Activated B cell treated with CpG ODN at 0.5 μM for 24 hours (primary cell): ENCODE results near the gene SLC38A7. TPM values are rescaled to one million over a fixed set of nuclear protein-coding genes. Genes with fewer than 3 reads are reported as not detected.

Experiments
- ATAC-seq: fragments of 200-7000 bp; cut with Tn5 transposase; one replicate; pipeline ENCODE4 v1.10.0; 2021; ENCODE audit warnings: low read depth, mild to moderate bottlenecking, moderate library complexity
- CTCF ChIA-PET: fragments of 350-600 bp; sonication (Branson Sonifier 250); formaldehyde crosslinking; loops from one replicate; lab custom pipeline; 2021; ENCODE audit warnings: antibody characterized with exemption; lab: Charles Lee
- POLR2A ChIA-PET: fragments of 350-600 bp; sonication (Branson Sonifier 250); formaldehyde crosslinking; loops from one replicate; lab custom pipeline; 2021; ENCODE audit warnings: antibody characterized with exemption; lab: Charles Lee
- DNase-seq: peaks from one replicate; pipeline ENCODE4 v3.0.0; 2022
- H3K27ac Mint-ChIP-seq: one replicate; pipeline ENCODE4 v1.8.0; 2020; ENCODE audit warnings: mixed read lengths
- H3K27me3 Mint-ChIP-seq: one replicate; pipeline ENCODE4 v1.8.0; 2021; ENCODE audit warnings: mixed read lengths
- H3K36me3 Mint-ChIP-seq: one replicate; pipeline ENCODE4 v1.8.0; 2021; ENCODE audit warnings: low read depth, mixed read lengths
- H3K4me1 Mint-ChIP-seq: one replicate; pipeline ENCODE4 v1.8.0; 2021; ENCODE audit warnings: mixed read lengths
- H3K4me3 Mint-ChIP-seq: one replicate; pipeline ENCODE4 v1.8.0; 2020; ENCODE audit warnings: mild to moderate bottlenecking, mixed read lengths
- H3K9me3 Mint-ChIP-seq: one replicate; pipeline ENCODE4 v1.8.0; 2020; ENCODE audit warnings: mixed read lengths
- intact Hi-C: fragments of 100-400 bp; cut with micrococcal nuclease; formaldehyde crosslinking; loops from one replicate; pipeline ENCODE4 v1.15.1; 2024
- total RNA-seq: library from RNA; stranded (reverse); gene quantifications from 2 replicates; pipeline ENCODE4 v1.2.3, GENCODE V29; 2022
- TF ChIP-seq, protein P1 (sequence below): fragments of 200-600 bp; IDR thresholded peaks from one replicate; pipeline ENCODE4 v1.8.0; 2022; ENCODE audit warnings: antibody characterized with exemption, mild to moderate bottlenecking

Gene SLC38A7
- total RNA-seq, 1 donor from 2014 or later = 18.8 TPM

GRCh38 chr16:58679763-58680162, 4.8 kb downstream of the SLC38A7 start:
- intact Hi-C loops = loop anchor here (2.0 to 5.0 kb wide), 2 partner anchors 77 to 287 kb away; partner anchors contain the start of gene GINS3
- TF ChIP-seq, protein P1, sequence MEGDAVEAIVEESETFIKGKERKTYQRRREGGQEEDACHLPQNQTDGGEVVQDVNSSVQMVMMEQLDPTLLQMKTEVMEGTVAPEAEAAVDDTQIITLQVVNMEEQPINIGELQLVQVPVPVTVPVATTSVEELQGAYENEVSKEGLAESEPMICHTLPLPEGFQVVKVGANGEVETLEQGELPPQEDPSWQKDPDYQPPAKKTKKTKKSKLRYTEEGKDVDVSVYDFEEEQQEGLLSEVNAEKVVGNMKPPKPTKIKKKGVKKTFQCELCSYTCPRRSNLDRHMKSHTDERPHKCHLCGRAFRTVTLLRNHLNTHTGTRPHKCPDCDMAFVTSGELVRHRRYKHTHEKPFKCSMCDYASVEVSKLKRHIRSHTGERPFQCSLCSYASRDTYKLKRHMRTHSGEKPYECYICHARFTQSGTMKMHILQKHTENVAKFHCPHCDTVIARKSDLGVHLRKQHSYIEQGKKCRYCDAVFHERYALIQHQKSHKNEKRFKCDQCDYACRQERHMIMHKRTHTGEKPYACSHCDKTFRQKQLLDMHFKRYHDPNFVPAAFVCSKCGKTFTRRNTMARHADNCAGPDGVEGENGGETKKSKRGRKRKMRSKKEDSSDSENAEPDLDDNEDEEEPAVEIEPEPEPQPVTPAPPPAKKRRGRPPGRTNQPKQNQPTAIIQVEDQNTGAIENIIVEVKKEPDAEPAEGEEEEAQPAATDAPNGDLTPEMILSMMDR = no peak
- POLR2A ChIA-PET = no interaction called here
- no peak for ATAC-seq
- Mint-ChIP-seq H3K27ac (no peak overlapping the region), H3K4me3 (no peak overlapping the region), H3K27me3 (no peaks in the 10 kb centered on the region), H3K4me1 (peaks cover 18% of the 10 kb centered on the region), H3K36me3 (peaks cover 26% of the 10 kb centered on the region), H3K9me3 (no peaks in the 10 kb centered on the region)
- CTCF ChIA-PET = no interaction called here
- DNase-seq = no peak

DNA sequence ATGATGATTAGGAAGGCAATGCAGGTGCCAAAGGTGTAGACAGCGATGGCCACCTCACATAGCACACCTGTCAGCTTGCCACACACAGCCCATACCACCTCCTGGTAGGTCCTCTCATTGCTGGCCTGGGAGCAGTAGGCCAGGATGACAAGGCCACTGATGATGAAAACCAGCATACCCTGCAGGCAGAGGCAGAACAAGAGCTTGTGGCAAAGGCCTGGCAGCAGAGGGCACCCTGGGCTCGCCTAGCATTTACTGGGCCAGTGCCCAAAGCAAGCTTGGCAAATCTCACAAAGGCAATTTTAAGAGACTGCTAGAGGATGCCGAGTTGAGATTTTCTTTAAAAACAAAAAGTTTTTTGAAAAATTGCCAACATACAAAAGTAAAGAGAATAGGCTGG, 5.9 kb downstream of the SLC38A7 start:
- Mint-ChIP-seq H3K27me3 (no peaks in the 10 kb centered on the region), H3K36me3 (peaks cover 26% of the 10 kb centered on the region), H3K4me1 (peaks cover 9% of the 10 kb centered on the region), H3K27ac (no peak overlapping the region), H3K4me3 (no peak overlapping the region), H3K9me3 (no peaks in the 10 kb centered on the region)
- ChIA-PET POLR2A (no interaction called here), CTCF (interaction anchor here (1.3 kb wide), 1 partner anchor 78 kb away, joined by 8 read pairs; no protein-coding TSS in a partner anchor)
- intact Hi-C loops = loop anchor here (2.0 kb wide), 1 partner anchor 78 kb away; no protein-coding TSS in a partner anchor
- DNase-seq (no peak), ATAC-seq (no peak)
- TF ChIP-seq, protein P1 = no peak

- intact Hi-C loops = loop anchor here (2.0 kb wide), 1 partner anchor 79 kb away; no protein-coding TSS in a partner anchor
- ATAC-seq (no peak), DNase-seq (no peak)
- Mint-ChIP-seq H3K4me3 (no peak overlapping the region), H3K27me3 (no peaks in the 10 kb centered on the region), H3K4me1 (peaks cover 5% of the 10 kb centered on the region), H3K9me3 (no peaks in the 10 kb centered on the region), H3K36me3 (peaks cover 26% of the 10 kb centered on the region), H3K27ac (no peak overlapping the region)
- POLR2A ChIA-PET = no interaction called here
- CTCF ChIA-PET = interaction anchor here (1.3 kb wide), 1 partner anchor 78 kb away, joined by 8 read pairs; no protein-coding TSS in a partner anchor
- TF ChIP-seq, protein P1 = no peak
Observed at GRCh38 chr16:58678269-58678668, 6.3 kb downstream of the SLC38A7 start.

DNA sequence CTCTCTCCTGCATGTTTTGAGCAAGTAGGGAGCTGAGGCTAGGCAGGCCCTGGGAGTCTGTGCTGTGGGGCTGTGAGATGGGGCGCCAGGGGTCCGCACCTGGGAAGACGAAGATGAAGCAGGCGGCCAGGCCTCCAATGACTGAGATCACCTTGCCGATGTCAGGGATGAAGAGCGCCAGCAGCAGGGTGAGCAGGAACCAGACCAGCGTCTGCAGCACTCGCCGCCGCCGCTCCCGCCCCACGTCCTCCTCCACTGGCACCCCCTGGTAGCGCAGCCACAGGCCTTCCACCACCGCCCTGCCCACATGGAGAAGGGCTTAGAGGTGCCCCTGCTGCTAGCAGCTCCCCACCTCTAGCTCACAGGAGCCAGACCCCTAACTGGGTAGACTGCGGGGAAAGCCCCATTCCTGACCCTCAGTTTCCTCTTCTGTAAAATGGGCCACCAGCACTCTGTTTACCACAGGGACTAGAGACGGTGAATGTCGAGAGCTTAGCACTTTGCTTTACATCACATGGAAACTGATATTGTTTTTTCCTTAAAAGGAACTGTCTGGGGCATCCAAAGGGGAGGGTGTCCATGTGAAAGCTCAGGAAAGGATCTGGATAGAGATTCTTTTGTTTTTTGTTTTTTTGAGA, 13.5 kb downstream of the SLC38A7 start:
- ChIA-PET CTCF (no interaction called here), POLR2A (no interaction called here)
- Mint-ChIP-seq H3K36me3 (peaks cover 36% of the 10 kb centered on the region), H3K27me3 (no peaks in the 10 kb centered on the region), H3K4me1 (no peaks in the 10 kb centered on the region), H3K4me3 (no peak overlapping the region), H3K27ac (no peak overlapping the region), H3K9me3 (no peaks in the 10 kb centered on the region)
- intact Hi-C loops = no loop called here
- TF ChIP-seq, protein P1 = no peak
- ATAC-seq (no peak), DNase-seq (no peak)

GRCh38 chr16:58670177-58670576, 14.4 kb downstream of the SLC38A7 start:
- Mint-ChIP-seq H3K4me1 (no peaks in the 10 kb centered on the region), H3K27me3 (no peaks in the 10 kb centered on the region), H3K4me3 (no peak overlapping the region), H3K9me3 (no peaks in the 10 kb centered on the region), H3K36me3 (peaks cover 32% of the 10 kb centered on the region), H3K27ac (no peak overlapping the region)
- TF ChIP-seq, protein P1 = no peak
- ChIA-PET CTCF (no interaction called here), POLR2A (no interaction called here)
- DNase-seq (no peak), ATAC-seq (no peak)
- intact Hi-C loops = no loop called here
